ENCODE measurements around the gene TMTC4.
"Not testable (repeated sequence)": the region's sequence is repeated elsewhere in the genome, so short reads cannot be mapped to it uniquely, and the experiment has no call there.

TMTC4 gene

DNA sequence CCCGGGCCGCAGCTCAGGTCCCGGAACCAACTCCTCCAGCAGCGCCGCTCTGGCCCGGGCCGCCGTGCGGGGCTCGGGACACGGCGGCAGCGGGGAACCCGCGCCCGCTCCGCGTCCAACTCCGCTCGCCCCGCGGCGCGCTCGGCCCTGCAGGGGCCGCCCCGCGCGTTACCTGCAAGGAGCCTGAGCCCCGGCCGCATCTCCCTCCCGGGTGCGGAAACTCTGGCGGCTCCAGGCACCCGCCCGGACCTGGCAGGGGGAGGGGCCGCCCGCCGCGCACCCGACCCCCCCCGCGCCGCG is at the start of gene TMTC4:
Gene TMTC4, minus strand, starts transcription at position 224 of the 300 bp plus-strand sequence. CDS start 4,433 bp downstream, outside the sequence.
- DNase-seq (ENCODE audit: low read depth in 2 of 2): no peak

DNA sequence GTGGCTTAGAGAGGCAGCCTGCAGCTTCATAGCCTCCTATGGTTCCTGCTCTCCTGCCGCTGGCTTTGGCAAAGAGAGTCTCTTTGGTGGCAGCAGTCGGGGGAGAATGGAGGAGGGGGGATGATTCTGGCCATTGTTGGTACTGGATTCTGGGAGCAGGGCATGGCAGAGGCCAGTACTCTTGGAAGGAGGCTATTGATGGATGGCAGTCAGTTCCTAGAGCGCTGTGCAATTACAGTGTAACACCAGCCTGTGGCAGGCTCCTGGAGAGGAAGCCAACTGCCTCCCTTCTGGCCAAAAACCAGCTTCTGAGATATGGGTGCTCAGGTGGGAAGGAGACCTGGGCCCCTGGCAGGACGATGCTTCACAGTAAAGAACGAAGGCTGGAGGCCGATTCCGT is 47.9 kb upstream of the TMTC4 start:
- no peak for DNase-seq (ENCODE audit: low read depth in 2 of 2)

GRCh38 chr13:100721885-100722512 is 47.4 kb upstream of the TMTC4 start:
- peak; percentile 29 to 37 for DNase-seq (ENCODE audit: low read depth in 2 of 2)

DNA sequence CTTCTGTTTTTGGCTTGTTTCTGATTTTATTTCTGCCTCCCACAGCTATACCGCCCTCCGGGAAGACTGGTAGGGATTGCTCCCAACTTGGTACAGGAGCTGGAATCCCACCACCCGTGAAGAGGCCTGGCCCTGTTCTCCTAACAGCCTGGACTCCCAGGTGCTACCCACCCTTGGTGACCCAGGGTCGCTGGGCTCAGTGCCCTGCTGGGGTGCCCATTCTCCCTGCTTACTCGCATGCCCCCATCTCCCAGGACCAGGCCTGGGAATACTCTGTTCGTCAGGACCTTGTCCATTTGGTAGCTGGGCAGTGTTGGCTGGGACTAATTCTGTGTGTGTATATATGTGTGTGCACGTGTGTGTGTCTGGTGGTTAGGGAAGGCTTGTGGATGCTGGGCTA is 41.0 kb upstream of the TMTC4 start:
- DNase-seq (ENCODE audit: low read depth in 2 of 2): no peak

DNA sequence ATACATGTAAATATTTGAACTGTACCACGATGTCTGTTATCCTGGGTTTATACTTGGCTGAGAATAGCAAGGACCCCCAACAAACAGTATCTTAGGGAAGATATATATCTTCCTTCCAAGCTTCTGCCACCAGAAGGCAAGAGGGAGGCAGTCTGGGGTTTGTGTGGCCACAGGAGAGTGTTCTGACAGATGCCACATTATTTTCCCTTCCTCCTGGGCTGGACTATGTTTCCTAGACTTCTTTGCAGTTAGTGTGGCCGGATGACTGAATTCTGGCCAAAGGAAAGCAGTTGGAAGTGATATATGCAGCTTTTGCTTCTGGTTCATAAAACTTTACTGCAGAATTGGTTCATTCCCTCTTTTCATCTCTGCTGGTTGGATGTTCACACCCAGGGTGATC is 39.9 kb upstream of the TMTC4 start:
- DNase-seq (ENCODE audit: low read depth in 2 of 2): no peak

- no peak for DNase-seq (ENCODE audit: low read depth in 2 of 2)
These were observed 35.6 kb upstream of the TMTC4 start for GRCh38 chr13:100710176-100710575.

DNA sequence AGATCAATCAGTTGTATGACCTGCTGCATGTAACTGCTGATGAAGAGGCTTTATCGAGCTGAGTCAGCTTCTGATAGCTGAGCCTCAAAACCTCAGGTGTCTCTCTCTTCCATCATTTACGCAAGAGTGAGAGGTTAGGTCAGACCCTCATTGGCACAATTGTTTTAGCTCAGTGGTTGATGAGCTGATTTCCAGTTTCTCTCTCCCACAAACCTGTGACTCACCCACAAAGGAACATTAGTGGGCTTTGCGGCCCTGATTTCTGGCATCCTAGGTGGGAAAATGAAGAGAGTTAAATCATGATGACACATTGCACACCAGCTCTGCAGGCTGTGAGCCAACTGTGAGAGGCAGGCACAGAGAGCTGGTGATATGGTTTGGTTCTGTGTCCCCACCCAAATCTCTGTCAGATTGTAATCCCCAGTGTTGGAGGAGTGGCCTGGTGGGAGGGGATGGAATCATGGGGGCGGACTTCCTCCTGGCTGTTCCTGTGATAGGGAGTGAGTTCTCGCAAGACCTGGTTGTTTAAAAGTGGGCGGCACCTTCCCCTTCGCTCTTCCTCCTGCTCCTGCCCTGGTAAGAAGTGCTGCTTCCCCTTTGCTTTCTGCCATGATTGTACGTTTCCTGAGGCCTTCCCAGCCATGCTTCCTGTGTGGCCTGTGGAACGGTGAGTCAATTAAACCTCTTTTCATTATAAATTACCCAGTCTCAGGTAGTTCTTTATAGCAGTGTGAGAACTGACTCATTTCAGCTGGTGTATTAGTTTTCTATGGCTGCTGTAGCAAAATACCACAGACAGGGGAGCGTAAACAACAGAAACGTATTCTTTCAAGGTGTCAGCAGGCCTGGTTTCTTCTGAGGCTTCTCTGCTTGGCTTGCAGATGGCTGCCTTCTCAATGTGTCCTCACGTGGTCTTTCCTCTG is 33.5 kb upstream of the TMTC4 start:
- DNase-seq (ENCODE audit: low read depth in 2 of 2): no peak

DNA sequence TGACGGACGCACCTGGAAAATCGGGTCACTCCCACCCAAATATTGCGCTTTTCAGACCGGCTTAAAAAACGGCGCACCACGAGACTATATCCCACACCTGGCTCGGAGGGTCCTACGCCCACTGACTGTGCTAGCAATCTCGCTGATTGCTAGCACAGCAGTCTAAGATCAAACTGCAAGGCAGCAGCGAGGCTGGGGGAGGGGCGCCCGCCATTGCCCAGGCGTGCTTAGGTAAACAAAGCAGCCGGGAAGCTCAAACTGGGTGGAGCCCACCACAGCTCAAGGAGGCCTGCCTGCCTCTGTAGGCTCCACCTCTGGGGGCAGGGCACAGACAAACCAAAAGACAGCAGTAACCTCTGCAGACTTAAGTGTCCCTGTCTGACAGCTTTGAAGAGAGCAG is 23.7 kb upstream of the TMTC4 start:
- DNase-seq (ENCODE audit: low read depth in 2 of 2): not testable (repeated sequence)

DNA sequence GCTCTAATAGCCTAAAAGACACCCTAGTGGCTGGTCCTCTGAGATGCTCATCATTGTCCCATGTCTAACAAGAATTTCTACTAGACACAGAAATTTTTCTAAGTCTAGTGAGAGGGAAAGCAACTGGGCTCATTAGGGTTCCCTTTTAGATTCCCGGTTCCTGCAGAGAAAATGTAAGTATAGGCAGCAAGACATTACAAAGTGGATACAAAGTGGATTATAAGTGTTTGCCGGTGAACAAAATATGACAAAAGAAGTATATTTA is 20.8 kb upstream of the TMTC4 start:
- no peak for DNase-seq (ENCODE audit: low read depth in 2 of 2)

- DNase-seq (ENCODE audit: low read depth in 2 of 2): no peak
These were observed 20.3 kb upstream of the TMTC4 start for GRCh38 chr13:100694722-100695508.

GRCh38 chr13:100689191-100689590 is 14.6 kb upstream of the TMTC4 start:
- no peak for DNase-seq (ENCODE audit: low read depth in 2 of 2)

DNA sequence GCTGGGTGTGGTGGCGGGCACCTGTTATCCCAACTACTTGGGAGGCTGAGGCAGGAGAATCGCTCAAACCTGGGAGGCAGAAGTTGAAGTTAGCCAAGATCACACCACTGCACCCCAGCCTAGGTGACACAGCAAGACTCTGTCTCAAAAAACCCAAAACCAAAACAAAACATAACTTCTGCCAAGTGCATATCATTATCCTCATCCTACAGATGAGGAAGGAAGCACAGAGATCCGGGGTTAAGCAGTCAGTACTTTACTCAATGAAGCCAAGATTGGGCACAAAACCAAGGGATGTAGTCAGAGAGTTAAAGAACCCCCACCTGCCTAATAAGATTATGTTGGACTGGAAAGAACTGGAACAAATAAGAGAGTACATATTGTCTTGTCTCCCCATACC is 5.5 kb upstream of the TMTC4 start:
- DNase-seq (ENCODE audit: low read depth in 2 of 2): no peak

- DNase-seq (ENCODE audit: low read depth in 2 of 2): not testable (repeated sequence)
These were observed 2.5 kb upstream of the TMTC4 start for GRCh38 chr13:100677128-100677527.

DNA sequence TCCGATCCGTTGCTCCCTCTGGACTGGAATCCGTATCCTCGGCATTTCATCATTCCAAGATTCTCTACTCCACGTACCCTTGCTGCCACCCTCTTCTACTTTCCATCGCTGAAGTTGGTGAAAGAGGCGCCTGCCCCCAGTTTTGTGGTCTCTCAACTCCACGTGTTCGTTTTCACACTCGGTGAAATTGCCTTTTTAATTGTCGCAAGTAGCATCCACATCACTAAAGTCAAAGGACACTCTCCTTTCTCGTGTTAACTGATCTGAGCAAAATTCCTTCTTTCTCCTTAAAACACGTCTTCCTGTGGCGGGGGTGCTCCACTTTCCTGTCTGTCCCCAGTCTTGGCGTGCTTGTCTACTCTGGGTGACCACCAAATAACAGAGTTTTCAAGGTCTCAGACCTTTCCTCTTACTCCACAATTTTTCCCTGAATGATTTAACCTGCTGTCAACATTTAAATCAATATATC is 1.1 kb upstream of the TMTC4 start:
- DNase-seq (ENCODE audit: low read depth in 2 of 2): no peak

DNA sequence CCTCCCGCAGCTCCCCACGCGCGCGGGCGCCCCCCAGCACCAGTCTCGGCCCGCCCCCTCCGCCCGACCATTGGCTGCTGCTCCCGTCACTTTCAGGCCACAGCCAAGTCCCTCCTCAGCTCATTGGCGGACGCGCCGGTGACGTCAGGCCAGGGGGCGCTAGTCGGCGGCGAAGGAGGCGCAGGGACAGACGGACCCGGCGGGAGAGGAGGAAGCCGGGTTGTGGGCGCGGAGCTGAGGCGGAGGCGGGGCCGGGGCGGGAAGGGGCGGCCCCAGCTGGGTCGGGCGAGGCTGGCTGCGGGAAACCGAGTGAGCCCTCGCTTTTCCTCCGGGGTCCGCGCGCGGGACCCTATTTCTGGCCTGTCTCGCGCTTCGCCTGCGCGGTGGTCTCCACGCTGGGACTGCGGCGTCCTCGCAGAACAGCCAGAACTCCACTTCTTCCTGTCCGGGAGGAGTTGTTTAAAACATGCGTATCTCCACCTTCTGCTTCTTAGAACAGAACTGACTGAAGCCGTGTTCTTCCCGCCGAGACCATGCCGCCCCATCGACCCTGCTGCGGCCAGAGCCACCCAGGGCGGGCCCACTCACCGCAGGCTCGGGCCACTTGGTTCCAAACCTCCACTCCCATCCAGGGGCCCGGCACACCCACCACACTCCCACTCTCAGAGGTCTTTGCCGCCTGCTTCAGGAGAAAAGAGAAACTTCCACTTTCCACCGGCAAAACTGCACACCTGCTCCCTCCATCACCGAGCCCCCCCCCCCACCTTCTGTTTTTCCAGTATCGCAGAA is 471 bp upstream of the TMTC4 start:
- peak; percentile 99 to 100 for DNase-seq (ENCODE audit: low read depth in 2 of 2)

DNA sequence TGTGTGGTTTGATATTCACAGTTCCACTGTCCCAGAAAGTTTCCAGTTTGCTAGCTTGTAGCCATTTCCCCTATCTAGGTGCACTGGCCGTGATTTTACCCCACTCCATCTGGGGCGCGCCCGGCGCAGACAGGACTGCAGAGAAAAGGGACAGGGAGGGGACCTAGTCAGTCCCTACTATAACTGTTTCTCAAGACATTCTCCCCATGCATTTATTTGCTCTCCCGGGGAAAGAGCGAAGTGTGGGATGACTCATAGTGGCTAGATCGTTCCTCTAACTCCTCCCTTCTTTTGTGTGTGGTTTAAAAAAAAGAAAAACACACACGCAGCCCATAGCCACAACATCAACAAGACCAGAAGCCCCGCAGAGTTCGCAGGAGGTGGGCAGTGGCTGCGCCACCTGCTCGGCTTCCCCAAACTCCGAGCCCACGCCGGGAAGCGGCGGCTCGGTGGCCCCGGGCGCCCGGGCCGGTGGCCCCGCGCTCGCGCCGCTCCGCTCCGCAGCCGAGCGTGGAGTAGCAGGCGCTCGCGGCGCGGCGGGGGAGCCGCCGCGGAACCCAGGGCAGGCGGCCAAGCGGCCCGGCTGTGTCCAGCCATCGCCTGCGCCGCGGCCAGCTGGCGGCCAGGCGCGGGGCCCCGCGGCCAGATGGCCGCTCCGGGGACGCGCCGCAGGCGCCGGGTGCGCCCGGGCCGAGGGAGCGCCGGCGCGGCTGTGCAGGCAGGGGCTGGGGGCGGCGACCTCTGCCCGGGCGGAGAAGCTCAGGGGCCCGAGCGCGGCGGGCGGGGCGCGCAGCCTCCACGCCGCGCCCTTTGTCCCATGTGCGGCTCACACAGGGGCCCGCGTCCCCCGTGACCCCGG is 653 bp downstream of the TMTC4 start:
- peak; percentile 18 to 34 for DNase-seq (ENCODE audit: low read depth in 2 of 2)

DNA sequence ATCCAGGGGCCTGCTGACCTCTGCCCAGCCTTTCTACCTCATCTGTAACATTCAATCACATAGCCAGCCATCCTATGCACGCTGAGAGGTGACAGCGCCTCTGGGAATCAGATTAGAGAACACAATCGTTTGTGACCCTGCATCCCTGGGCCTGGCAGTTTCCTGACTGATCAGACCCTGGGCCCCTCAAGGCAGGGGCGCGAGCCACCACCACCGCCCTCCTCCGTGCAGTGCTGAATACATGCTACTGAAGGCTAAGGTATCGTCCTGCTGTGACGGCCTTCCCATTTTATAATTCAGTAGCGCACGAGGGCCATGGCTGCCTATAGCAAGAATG is 1.3 kb downstream of the TMTC4 start:
- DNase-seq (ENCODE audit: low read depth in 2 of 2): no peak

GRCh38 chr13:100671389-100672182 is 3.0 kb downstream of the TMTC4 start:
- DNase-seq (ENCODE audit: low read depth in 2 of 2): no peak

DNA sequence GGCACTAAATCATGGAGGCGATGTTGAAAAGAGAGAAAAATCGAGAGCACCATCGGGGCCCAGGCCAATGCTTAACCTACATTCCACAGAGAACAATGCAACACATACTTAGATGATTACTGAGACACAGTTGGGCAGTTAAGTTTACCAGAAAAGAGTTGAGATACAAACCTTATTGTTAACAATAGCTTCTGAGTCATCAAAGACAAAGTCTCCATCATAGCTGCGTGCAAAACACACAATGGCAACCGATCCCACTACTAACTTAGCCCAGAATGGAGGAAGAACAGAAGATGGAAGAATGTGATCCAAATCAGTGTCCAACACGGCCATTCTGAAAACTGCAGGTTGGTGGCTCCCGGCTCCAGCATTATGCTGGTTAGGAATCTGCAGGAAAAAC is 6.2 kb downstream of the TMTC4 start:
- no peak for DNase-seq (ENCODE audit: low read depth in 2 of 2)

DNA sequence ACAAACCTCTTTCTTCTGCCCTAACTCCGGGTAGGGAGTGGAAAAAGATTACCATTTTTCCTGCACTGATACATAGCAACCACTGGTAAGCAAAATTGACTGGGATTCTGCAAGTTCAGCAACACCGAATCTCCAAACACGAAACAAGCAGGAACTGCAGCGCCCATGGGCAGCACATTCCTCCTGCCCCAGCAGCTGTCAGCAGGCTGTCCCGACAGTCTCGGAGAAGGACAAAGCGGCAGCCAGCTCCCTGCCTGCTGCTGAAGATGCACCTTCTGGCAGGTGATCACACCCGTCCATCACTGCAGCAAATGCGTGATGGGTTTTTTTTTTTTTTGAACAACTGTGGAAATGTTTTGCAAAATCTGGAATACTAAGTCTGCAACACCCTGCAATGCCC is 6.7 kb downstream of the TMTC4 start:
- DNase-seq (ENCODE audit: low read depth in 2 of 2): no peak

Data from stimulated activated CD4-positive, alpha-beta T cell treated with anti-CD3 and anti-CD28 coated beads, Interleukin-1b, Interleukin-23, amount 100 ng/mL, for 4 hours (primary cell).